Endometrial microvascular endothelial cells (primary cell): ENCODE measurements around the gene GTPBP6. TPM values are rescaled to one million over a fixed set of nuclear protein-coding genes. Genes with fewer than 3 reads are reported as not detected.
"Not testable (repeated sequence)": the region's sequence is repeated elsewhere in the genome, so short reads cannot be mapped to it uniquely, and the experiment has no call there.

Experiments
- in situ Hi-C: cut with HindIII; loops from 2 replicates; pipeline ENCODE4 v1.10.0; 2017; ENCODE audit warnings: low sequenced_read_pairs, low pct_unique_long_range_greater_than_20kb; ENCODE audit errors: inconsistent ontology term
- total RNA-seq: library from RNA; depleted of rRNA; stranded (reverse); fragments of >200 nt; gene quantifications from one replicate; pipeline ENCODE4 v1.2.3, GENCODE V29; 2015; ENCODE audit errors: inconsistent ontology term

The GTPBP6 gene
- total RNA-seq, 1 donor from 2014 or later = 68.7 TPM

- in situ Hi-C loops = no loop called here
These were observed 20.3 kb upstream of the GTPBP6 start for GRCh38 chrX:338836-339400.

- in situ Hi-C loops = no loop called here
These were observed 19.8 kb upstream of the GTPBP6 start for GRCh38 chrX:338281-338835.

- in situ Hi-C loops = no loop called here
These were observed 18.8 kb upstream of the GTPBP6 start for GRCh38 chrX:337331-337831.

GRCh38 chrX:336227-336626 is 17.6 kb upstream of the GTPBP6 start:
- in situ Hi-C loops = no loop called here

- in situ Hi-C loops = no loop called here
These were observed 17.2 kb upstream of the GTPBP6 start for GRCh38 chrX:335758-336155.

GRCh38 chrX:334971-335757 is 16.6 kb upstream of the GTPBP6 start:
- in situ Hi-C loops = no loop called here

- in situ Hi-C loops = no loop called here
These were observed 15.8 kb upstream of the GTPBP6 start for GRCh38 chrX:334331-334891.

- in situ Hi-C loops = no loop called here
These were observed 15.2 kb upstream of the GTPBP6 start for GRCh38 chrX:333611-334311.

GRCh38 chrX:332916-333610 is 14.5 kb upstream of the GTPBP6 start:
- in situ Hi-C loops = no loop called here

GRCh38 chrX:332496-332860 is 13.9 kb upstream of the GTPBP6 start:
- in situ Hi-C loops = no loop called here

GRCh38 chrX:331825-332495 is 13.4 kb upstream of the GTPBP6 start:
- in situ Hi-C loops = no loop called here

GRCh38 chrX:331151-331824 is 12.7 kb upstream of the GTPBP6 start:
- in situ Hi-C loops = no loop called here

- in situ Hi-C loops = no loop called here
These were observed 12.1 kb upstream of the GTPBP6 start for GRCh38 chrX:330726-331150.

GRCh38 chrX:330141-330725 is 11.6 kb upstream of the GTPBP6 start:
- in situ Hi-C loops = not testable (repeated sequence)

- in situ Hi-C loops = no loop called here
These were observed 10.8 kb upstream of the GTPBP6 start for GRCh38 chrX:329291-329910.

GRCh38 chrX:327660-328126 is 9.1 kb upstream of the GTPBP6 start:
- in situ Hi-C loops = no loop called here

GRCh38 chrX:324664-325063 is 6.1 kb upstream of the GTPBP6 start:
- in situ Hi-C loops = not testable (repeated sequence)
